ENCODE data around the gene STXBP1.

DNA sequence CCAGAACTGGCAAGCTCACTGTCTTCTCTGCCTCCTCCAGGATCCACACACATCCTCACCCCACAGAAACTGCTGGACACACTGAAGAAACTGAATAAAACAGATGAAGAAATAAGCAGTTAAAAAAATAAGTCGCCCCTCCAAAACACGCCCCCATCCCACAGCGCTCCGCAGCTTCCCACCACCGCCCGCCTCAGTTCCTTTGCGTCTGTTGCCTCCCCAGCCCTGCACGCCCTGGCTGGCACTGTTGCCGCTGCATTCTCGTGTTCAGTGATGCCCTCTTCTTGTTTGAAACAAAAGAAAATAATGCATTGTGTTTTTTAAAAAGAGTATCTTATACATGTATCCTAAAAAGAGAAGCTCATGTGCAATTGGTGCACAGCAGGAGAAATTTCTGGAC, 78.7 kb downstream of the STXBP1 start:
- TF ChIP-seq, protein P1, sequence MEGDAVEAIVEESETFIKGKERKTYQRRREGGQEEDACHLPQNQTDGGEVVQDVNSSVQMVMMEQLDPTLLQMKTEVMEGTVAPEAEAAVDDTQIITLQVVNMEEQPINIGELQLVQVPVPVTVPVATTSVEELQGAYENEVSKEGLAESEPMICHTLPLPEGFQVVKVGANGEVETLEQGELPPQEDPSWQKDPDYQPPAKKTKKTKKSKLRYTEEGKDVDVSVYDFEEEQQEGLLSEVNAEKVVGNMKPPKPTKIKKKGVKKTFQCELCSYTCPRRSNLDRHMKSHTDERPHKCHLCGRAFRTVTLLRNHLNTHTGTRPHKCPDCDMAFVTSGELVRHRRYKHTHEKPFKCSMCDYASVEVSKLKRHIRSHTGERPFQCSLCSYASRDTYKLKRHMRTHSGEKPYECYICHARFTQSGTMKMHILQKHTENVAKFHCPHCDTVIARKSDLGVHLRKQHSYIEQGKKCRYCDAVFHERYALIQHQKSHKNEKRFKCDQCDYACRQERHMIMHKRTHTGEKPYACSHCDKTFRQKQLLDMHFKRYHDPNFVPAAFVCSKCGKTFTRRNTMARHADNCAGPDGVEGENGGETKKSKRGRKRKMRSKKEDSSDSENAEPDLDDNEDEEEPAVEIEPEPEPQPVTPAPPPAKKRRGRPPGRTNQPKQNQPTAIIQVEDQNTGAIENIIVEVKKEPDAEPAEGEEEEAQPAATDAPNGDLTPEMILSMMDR (IDR thresholded peaks at IDR 0.05): no peak
- TF ChIP-seq POLR2A (IDR thresholded peaks at IDR 0.05) (no peak), POLR2AphosphoS5 (IDR thresholded peaks at IDR 0.05) (no peak)
